Hepatocyte (in vitro differentiated cells): ENCODE results near the gene GNG11. TPM values are rescaled to one million over a fixed set of nuclear protein-coding genes. Genes with fewer than 3 reads are reported as not detected.

Experiments
- DNase-seq: peaks from one replicate; pipeline ENCODE4 v3.0.0-alpha.2; 2016; ENCODE audit warnings: low spot score
- H2AFZ ChIP-seq: fragments of 200-600 bp; sonication (generic); 2 replicates; pipeline ENCODE4 v1.6.0; 2016; ENCODE audit warnings: antibody characterized with exemption, mild to moderate bottlenecking
- H3K27ac ChIP-seq: fragments of 200-600 bp; sonication (generic); 2 replicates; pipeline ENCODE4 v1.5.1; 2016; ENCODE audit warnings: mild to moderate bottlenecking
- H3K27me3 ChIP-seq: fragments of 200-600 bp; sonication (generic); 2 replicates; pipeline ENCODE4 v1.6.1; 2016
- H3K36me3 ChIP-seq: fragments of 200-600 bp; sonication (generic); replicated peaks from 2 replicates; pipeline ENCODE4 v1.5.1; 2016; ENCODE audit warnings: low read depth; ENCODE audit not compliant: insufficient read depth
- H3K4me1 ChIP-seq: fragments of 200-600 bp; sonication (generic); 2 replicates; pipeline ENCODE4 v1.5.1; 2016; ENCODE audit warnings: mild to moderate bottlenecking, moderate library complexity; ENCODE audit not compliant: insufficient read depth
- H3K4me2 ChIP-seq: fragments of 200-600 bp; sonication (generic); 2 replicates; pipeline ENCODE4 v1.6.0; 2016
- H3K4me3 ChIP-seq: fragments of 200-600 bp; sonication (generic); 2 replicates; pipeline ENCODE4 v1.5.1; 2016; ENCODE audit warnings: mild to moderate bottlenecking
- H3K79me2 ChIP-seq: fragments of 200-600 bp; sonication (generic); 2 replicates; pipeline ENCODE4 v1.6.0; 2017; ENCODE audit warnings: mild to moderate bottlenecking
- H3K9me2 ChIP-seq: fragments of 200-600 bp; sonication (generic); replicated peaks from 2 replicates; pipeline ENCODE4 v1.6.0; 2017; ENCODE audit warnings: mild to moderate bottlenecking; ENCODE audit not compliant: insufficient read depth
- H3K9me3 ChIP-seq: fragments of 200-600 bp; sonication (generic); 2 replicates; pipeline ENCODE4 v1.5.1; 2016; ENCODE audit warnings: low read depth, mild to moderate bottlenecking
- H4K20me1 ChIP-seq: fragments of 200-600 bp; sonication (generic); 2 replicates; pipeline ENCODE4 v1.6.0; 2016; ENCODE audit warnings: mild to moderate bottlenecking; ENCODE audit not compliant: insufficient read depth, poor library complexity, severe bottlenecking
- EZH2 ChIP-seq: fragments of 200-600 bp; sonication (generic); IDR thresholded peaks from 2 replicates; pipeline ENCODE4 v1.6.1; 2016; ENCODE audit warnings: antibody characterized with exemption, mild to moderate bottlenecking, borderline replicate concordance
- EZH2phosphoT487 ChIP-seq: fragments of 200-600 bp; sonication (generic); IDR thresholded peaks from one replicate; pipeline ENCODE4 v1.6.1; 2018; ENCODE audit warnings: antibody characterized with exemption, mild to moderate bottlenecking, low read depth, moderate library complexity; ENCODE audit not compliant: unreplicated experiment, severe bottlenecking
- WGBS: methylation state at CpG from one replicate; pipeline ENCODE4 v1.1.6; 2016; ENCODE audit warnings: low lambda C conversion rate; ENCODE audit errors: missing lambda C conversion rate; 5-methylcytosine and 5-hydroxymethylcytosine counted together
- polyA plus RNA-seq: library from polyadenylated mRNA; unstranded; fragments of >200 nt; fragmentation: Nextera tagmentation; extraction: Ambion mirVana; gene quantifications from 2 replicates; pipeline ENCODE4 v1.2.1, GENCODE V29; 2016
- total RNA-seq: library from RNA; depleted of rRNA; stranded (reverse); fragments of >200 nt; gene quantifications from 2 replicates; pipeline ENCODE4 v1.2.3, GENCODE V29; 2014
- TF ChIP-seq, protein P1 (sequence below): fragments of 200-600 bp; sonication (generic); IDR thresholded peaks from 2 replicates; pipeline ENCODE4 v1.5.1; 2016; ENCODE audit warnings: antibody characterized with exemption, mild to moderate bottlenecking; ENCODE audit not compliant: poor library complexity

The GNG11 gene
- total and polyA plus RNA-seq, 2 experiments from 2014 or later, result 11.2 to 18.0 TPM

DNA sequence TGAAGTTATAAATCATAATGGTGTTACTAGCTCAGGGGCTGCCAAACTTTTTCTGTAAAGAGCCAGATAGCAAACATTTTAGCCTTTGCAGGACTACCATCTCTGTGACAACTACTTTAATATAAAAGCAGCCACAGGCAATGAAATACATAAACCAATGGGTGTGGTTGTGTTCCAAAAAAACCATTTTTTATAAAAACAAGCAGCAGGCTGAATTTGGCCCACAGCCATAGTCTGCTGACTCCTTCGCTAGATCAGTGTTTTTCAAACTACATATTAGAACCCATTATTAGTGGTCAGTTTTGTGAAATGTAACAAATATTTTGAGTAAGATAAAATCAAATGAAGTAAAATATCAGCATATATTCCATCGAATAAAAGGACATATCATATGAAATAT lies 13.6 kb downstream of the GNG11 start:
- DNase-seq, result no peak
- Histone ChIP-seq H3K27me3 (no peaks in the 10 kb centered on the region), H3K4me3 (no peak overlapping the region), H4K20me1 (no peaks in the 10 kb centered on the region), H3K9me3 (no peaks in the 10 kb centered on the region), H3K4me2 (no peak overlapping the region), H3K27ac (no peak overlapping the region), H3K36me3 (no peaks in the 10 kb centered on the region), H3K9me2 (no peaks in the 10 kb centered on the region), H3K4me1 (no peaks in the 10 kb centered on the region), H3K79me2 (no peaks in the 10 kb centered on the region), H2AFZ (no peak overlapping the region)
- TF ChIP-seq EZH2phosphoT487, result no peak
- TF ChIP-seq, protein P1, sequence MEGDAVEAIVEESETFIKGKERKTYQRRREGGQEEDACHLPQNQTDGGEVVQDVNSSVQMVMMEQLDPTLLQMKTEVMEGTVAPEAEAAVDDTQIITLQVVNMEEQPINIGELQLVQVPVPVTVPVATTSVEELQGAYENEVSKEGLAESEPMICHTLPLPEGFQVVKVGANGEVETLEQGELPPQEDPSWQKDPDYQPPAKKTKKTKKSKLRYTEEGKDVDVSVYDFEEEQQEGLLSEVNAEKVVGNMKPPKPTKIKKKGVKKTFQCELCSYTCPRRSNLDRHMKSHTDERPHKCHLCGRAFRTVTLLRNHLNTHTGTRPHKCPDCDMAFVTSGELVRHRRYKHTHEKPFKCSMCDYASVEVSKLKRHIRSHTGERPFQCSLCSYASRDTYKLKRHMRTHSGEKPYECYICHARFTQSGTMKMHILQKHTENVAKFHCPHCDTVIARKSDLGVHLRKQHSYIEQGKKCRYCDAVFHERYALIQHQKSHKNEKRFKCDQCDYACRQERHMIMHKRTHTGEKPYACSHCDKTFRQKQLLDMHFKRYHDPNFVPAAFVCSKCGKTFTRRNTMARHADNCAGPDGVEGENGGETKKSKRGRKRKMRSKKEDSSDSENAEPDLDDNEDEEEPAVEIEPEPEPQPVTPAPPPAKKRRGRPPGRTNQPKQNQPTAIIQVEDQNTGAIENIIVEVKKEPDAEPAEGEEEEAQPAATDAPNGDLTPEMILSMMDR, result no peak
- no peak for TF ChIP-seq EZH2
- WGBS, result 87% methylated on average over 2 of the region's 2 CpGs

DNA sequence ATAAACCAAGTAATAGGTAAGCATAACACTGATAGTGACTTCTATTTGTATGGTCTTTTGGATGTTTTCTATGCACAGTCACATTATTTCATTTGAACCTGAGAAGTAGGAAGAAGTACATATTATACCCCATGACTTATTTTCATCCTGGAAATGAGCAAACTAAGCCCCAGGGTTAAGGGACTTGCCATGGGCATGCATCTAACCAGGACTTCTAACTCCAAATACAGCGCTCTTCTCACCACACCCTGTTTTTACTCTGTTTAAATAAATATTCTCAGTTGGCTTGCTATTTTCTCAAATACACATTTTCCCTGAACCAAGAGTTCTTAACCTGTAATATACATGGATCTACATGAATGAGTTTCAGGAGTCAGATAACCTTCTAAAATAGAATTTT lies 16.3 kb downstream of the GNG11 start:
- H3K4me3 ChIP-seq, result no peak overlapping the region
- H3K36me3 ChIP-seq, result no peaks in the 10 kb centered on the region
- H3K79me2 ChIP-seq, result no peaks in the 10 kb centered on the region
- no peaks in the 10 kb centered on the region for H3K9me2 ChIP-seq
- TF ChIP-seq, protein P1, result no peak
- no peak for DNase-seq
- H3K27ac ChIP-seq, result no peak overlapping the region
- no peaks in the 10 kb centered on the region for H3K27me3 ChIP-seq
- no peak overlapping the region for H3K4me2 ChIP-seq
- 83% methylated on average over 1 of the region's 1 CpG for WGBS
- no peak overlapping the region for H2AFZ ChIP-seq
- no peaks in the 10 kb centered on the region for H3K4me1 ChIP-seq
- no peaks in the 10 kb centered on the region for H4K20me1 ChIP-seq
- no peaks in the 10 kb centered on the region for H3K9me3 ChIP-seq

DNA sequence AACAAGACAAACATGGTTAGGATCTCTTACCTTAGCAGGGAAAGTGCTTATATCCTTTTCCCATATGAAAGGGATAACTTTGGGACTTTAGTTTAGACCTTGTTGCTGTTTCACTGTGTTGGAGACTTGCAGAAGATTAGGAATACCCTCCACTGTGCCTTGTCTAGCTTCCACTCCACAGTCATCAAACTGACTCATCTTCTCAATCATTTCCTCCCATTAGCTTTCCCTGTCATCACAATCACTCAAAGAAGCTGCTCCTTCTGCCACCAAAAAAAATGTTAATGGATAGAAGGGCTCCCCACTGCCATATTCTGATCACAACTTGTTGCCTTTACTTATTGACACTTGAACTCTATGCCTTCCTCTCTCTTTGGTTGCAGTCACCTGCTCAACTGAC lies 16.8 kb downstream of the GNG11 start:
- no peak for DNase-seq
- no peaks in the 10 kb centered on the region for H3K9me2 ChIP-seq
- H3K36me3 ChIP-seq, result no peaks in the 10 kb centered on the region
- no peaks in the 10 kb centered on the region for H3K27me3 ChIP-seq
- no peak overlapping the region for H2AFZ ChIP-seq
- no peaks in the 10 kb centered on the region for H3K79me2 ChIP-seq
- H3K9me3 ChIP-seq, result no peaks in the 10 kb centered on the region
- H3K4me1 ChIP-seq, result no peaks in the 10 kb centered on the region
- H3K4me2 ChIP-seq, result no peak overlapping the region
- TF ChIP-seq EZH2phosphoT487 (no peak), EZH2 (no peak)
- TF ChIP-seq, protein P1, result no peak
- H3K27ac ChIP-seq, result no peak overlapping the region
- H4K20me1 ChIP-seq, result no peaks in the 10 kb centered on the region
- H3K4me3 ChIP-seq, result no peak overlapping the region

DNA sequence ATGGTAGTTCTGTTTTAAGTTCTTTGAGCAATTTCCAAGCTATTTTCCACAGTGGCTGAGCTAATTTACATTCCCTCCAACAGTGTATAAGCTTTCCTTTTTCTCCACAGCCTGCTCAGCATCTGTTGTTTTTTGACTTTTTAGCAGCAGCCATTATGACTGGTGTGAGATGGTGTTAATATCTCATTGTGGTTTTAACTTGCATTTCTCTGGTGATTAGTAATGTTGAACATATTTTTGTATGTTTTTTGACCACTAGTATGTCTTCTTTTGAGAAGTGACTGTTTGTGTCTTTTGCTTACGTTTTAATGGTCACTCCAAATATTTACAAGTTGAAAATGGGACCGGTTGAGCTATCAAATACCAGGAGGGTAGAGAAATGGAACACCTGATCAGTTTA lies 20.4 kb downstream of the GNG11 start:
- TF ChIP-seq EZH2 (no peak), EZH2phosphoT487 (no peak)
- TF ChIP-seq, protein P1, result no peak
- 78% methylated on average over 2 of the region's 2 CpGs for WGBS
- no peaks in the 10 kb centered on the region for H3K36me3 ChIP-seq

More for the DNA sequence above, 20.4 kb downstream of the GNG11 start:
- H3K79me2 ChIP-seq, result no peaks in the 10 kb centered on the region
- no peak overlapping the region for H2AFZ ChIP-seq
- no peak overlapping the region for H3K4me3 ChIP-seq
- no peaks in the 10 kb centered on the region for H3K9me3 ChIP-seq
- DNase-seq, result no peak
- no peaks in the 10 kb centered on the region for H4K20me1 ChIP-seq
- no peaks in the 10 kb centered on the region for H3K27me3 ChIP-seq
- no peak overlapping the region for H3K27ac ChIP-seq
- no peaks in the 10 kb centered on the region for H3K4me1 ChIP-seq
- H3K4me2 ChIP-seq, result no peak overlapping the region
- H3K9me2 ChIP-seq, result no peaks in the 10 kb centered on the region
